Mesodermal cell (in vitro differentiated cells): ENCODE data around the gene ZNF692.
"Not testable (repeated sequence)": the region's sequence is repeated elsewhere in the genome, so short reads cannot be mapped to it uniquely, and the experiment has no call there.

ENCODE experiments used
- H3K27ac ChIP-seq: 2 replicates; pipeline ENCODE4 v1.7.0; 2013; ENCODE audit warnings: mild to moderate bottlenecking, low read depth, low read length, moderate library complexity; ENCODE audit not compliant: severe bottlenecking
- H3K36me3 ChIP-seq: 2 replicates; pipeline ENCODE4 v1.7.1; 2013; ENCODE audit warnings: mild to moderate bottlenecking, low read length, moderate library complexity; ENCODE audit not compliant: control insufficient read depth, insufficient read depth
- H3K4me1 ChIP-seq: one replicate; pipeline ENCODE4 v1.7.1; 2013; ENCODE audit warnings: mild to moderate bottlenecking, low read length; ENCODE audit not compliant: insufficient read depth, control insufficient read depth, poor library complexity, severe bottlenecking
- H3K4me3 ChIP-seq: 2 replicates; pipeline ENCODE4 v1.7.0; 2013; ENCODE audit warnings: low read length, control low read depth, mild to moderate bottlenecking; ENCODE audit not compliant: insufficient read depth, poor library complexity, severe bottlenecking; ENCODE audit errors: extremely low read depth
- H3K9me3 ChIP-seq: 2 replicates; pipeline ENCODE4 v1.7.1; 2013; ENCODE audit warnings: mild to moderate bottlenecking, low read length, moderate library complexity; ENCODE audit not compliant: control insufficient read depth
- WGBS, 2 experiments: methylation state at CpG; one replicate each; pipeline ENCODE4 v1.1.5; 2013; ENCODE audit warnings: missing lambda C conversion rate in 2 of 2; ENCODE audit not compliant: insufficient coverage in 2 of 2; 5-methylcytosine and 5-hydroxymethylcytosine counted together

The ZNF692 gene

GRCh38 chr1:248894837-248895236 is 36.0 kb upstream of the ZNF692 start:
- no peak overlapping the region for H3K4me3 ChIP-seq
- no peaks in the 10 kb centered on the region for H3K4me1 ChIP-seq
- H3K27ac ChIP-seq, result no peak overlapping the region
- H3K9me3 ChIP-seq, result no peaks in the 10 kb centered on the region
- no peaks in the 10 kb centered on the region for H3K36me3 ChIP-seq

GRCh38 chr1:248892590-248892989 is 33.7 kb upstream of the ZNF692 start:
- 83 to 100% methylated on average over 1 of the region's 1 CpG for WGBS, 2 experiments
- Histone ChIP-seq H3K4me3 (no peak overlapping the region), H3K4me1 (no peaks in the 10 kb centered on the region), H3K9me3 (no peaks in the 10 kb centered on the region), H3K27ac (no peak overlapping the region), H3K36me3 (no peaks in the 10 kb centered on the region)

DNA sequence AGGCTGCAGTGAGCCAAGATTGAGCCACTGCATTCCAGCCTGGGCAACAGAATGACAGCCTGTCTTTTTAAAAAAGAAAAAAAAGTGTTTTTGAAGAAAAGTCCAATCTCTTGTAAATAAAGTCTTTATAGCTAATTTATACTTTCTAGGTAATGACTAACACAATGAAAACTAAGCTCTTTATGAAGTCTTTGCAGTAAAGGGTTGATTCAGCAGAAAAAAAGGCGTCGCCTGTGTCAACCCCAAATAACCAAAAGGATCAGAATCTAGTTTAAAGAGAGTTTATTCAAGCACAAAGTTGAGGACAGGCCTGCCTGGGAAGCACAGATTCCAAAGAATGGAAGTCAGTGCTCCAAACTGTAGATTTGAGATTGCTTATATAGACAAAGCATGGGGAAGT is 32.9 kb upstream of the ZNF692 start:
- H3K4me1 ChIP-seq, result no peaks in the 10 kb centered on the region
- H3K36me3 ChIP-seq, result no peaks in the 10 kb centered on the region
- no peaks in the 10 kb centered on the region for H3K9me3 ChIP-seq
- H3K27ac ChIP-seq, result no peak overlapping the region
- no CpG with 5 or more reads among the region's 2 CpGs for WGBS, 2 experiments
- H3K4me3 ChIP-seq, result no peak overlapping the region

DNA sequence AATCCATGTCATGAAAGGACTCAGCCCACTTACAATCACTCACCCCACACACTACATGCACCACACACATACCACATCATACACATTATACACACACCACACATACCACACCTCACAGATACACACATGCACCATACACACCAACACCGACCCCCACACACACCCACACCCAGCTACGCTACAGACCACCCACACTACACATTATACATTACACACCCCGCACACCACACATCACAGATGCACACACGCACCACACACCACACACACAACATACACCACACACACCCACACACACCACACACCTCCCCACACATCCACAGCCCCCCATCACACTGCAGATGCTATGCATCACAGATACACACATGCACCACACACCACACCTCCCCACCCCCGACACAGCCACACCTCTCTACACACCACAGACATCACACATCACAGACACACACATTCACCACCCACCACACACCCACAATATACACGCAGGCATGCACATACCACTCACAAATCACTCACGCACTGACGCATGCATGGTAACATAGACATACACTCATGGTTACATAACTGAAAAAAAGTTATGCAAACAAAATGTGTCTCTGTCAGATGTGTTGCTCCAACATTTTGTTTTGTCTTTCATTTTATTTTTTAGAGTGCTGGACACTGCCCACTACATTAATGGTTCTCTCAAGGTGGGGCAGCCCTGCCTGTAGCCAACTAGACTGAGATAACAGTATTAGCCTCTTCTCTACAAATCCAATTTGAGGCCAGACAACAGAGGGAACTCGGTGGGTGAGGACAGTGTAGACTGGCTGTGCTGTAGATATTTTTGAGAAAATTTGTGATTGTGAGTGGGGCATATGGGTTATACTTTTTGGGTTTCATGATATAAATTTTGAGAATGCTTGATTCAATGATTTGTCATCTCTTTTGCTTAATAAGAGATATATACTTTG is 31.9 kb upstream of the ZNF692 start:
- H3K4me3 ChIP-seq, result no peak overlapping the region
- no peaks in the 10 kb centered on the region for H3K9me3 ChIP-seq
- H3K4me1 ChIP-seq, result no peaks in the 10 kb centered on the region
- H3K36me3 ChIP-seq, result no peaks in the 10 kb centered on the region
- no peak overlapping the region for H3K27ac ChIP-seq
- 79 to 91% methylated on average over 4 to 7 of the region's 9 CpGs for WGBS, 2 experiments

DNA sequence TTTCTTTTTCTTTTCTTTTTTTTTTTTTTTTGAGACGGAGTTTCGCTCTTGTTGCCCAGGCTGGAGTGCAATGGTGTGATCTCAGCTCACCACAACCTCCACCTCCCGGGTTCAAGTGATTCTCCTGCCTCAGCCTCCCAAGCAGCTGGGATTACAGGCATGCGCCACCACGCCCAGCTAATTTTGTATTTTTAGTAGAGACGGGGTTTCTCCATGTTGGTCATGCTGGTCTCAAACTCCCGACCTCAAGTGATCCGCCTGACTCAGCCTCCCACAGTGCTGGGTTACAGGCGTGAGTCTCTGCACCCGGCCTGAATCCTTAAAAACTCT is 31.0 kb upstream of the ZNF692 start:
- WGBS, 2 experiments, result 83 to 87% methylated on average over 4 to 6 of the region's 10 CpGs
- H3K36me3 ChIP-seq, H3K27ac ChIP-seq, H3K9me3 ChIP-seq, H3K4me3 ChIP-seq, H3K4me1 ChIP-seq: not testable (repeated sequence)

GRCh38 chr1:248886237-248886895 is 27.5 kb upstream of the ZNF692 start:
- no peaks in the 10 kb centered on the region for H3K4me1 ChIP-seq
- H3K36me3 ChIP-seq, result no peaks in the 10 kb centered on the region
- WGBS, 2 experiments, result 60% methylated on average over 1 of the region's 1 CpG; no CpG with 5 or more reads in 1 of the 2 experiments
- H3K4me3 ChIP-seq, result no peak overlapping the region
- H3K9me3 ChIP-seq, result no peaks in the 10 kb centered on the region
- H3K27ac ChIP-seq, result no peak overlapping the region

- WGBS, 2 experiments, result no CpG with 5 or more reads among the region's 1 CpG
Observed at GRCh38 chr1:248885646-248886045, 26.8 kb upstream of the ZNF692 start.

DNA sequence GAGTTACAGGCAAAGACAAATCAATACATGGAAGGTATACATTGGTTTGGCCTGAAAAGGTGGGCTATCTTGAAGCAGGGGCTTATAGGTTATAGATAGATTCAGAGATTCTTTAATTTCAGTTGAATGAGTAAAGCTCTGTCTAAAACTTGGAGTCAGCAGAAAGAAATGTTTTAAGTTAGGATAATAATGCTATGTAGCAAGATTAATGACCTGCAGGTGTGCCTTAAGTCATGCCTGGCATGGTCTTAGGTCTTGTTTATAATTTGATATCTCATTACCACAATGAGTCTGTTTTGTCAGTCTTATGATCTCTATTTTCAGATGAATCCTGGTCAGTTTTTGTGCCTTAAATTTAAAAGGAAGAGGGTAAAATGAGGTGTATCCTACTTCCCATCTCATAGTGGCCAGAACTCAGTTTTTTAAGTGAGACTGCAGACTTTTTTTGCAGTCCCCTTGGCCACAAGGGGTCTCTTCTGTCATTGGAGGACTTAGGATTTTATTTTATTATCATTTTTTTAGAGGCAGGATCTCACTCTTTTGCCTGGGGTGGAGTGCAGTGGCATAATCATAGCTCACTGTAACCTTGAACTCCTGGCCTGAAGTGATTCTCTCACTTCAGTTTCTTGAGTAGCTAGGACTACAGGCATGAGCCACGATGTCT is 25.9 kb upstream of the ZNF692 start:
- Histone ChIP-seq H3K4me1 (no peaks in the 10 kb centered on the region), H3K4me3 (no peak overlapping the region), H3K27ac (no peak overlapping the region), H3K9me3 (no peaks in the 10 kb centered on the region), H3K36me3 (no peaks in the 10 kb centered on the region)
- WGBS, 2 experiments, result no CpG with 5 or more reads among the region's 1 CpG

More at GRCh38 chr1:248885646-248886045, 26.8 kb upstream of the ZNF692 start:
- no peaks in the 10 kb centered on the region for H3K36me3 ChIP-seq
- H3K9me3 ChIP-seq, result no peaks in the 10 kb centered on the region
- H3K4me1 ChIP-seq, result no peaks in the 10 kb centered on the region
- H3K4me3 ChIP-seq, result no peak overlapping the region
- H3K27ac ChIP-seq, result no peak overlapping the region

GRCh38 chr1:248882427-248882826 is 23.5 kb upstream of the ZNF692 start:
- not testable (repeated sequence) for H3K4me1 ChIP-seq, H3K9me3 ChIP-seq, H3K27ac ChIP-seq, H3K4me3 ChIP-seq, H3K36me3 ChIP-seq
- WGBS, 2 experiments, result 93% methylated on average over 3 of the region's 7 CpGs; no CpG with 5 or more reads in 1 of the 2 experiments

GRCh38 chr1:248881261-248881660 is 22.4 kb upstream of the ZNF692 start:
- Histone ChIP-seq H3K4me3 (no peak overlapping the region), H3K9me3 (no peaks in the 10 kb centered on the region), H3K36me3 (no peaks in the 10 kb centered on the region), H3K27ac (no peak overlapping the region), H3K4me1 (no peaks in the 10 kb centered on the region)
- 100% methylated on average over 1 of the region's 1 CpG; no CpG with 5 or more reads in 1 of the 2 experiments for WGBS, 2 experiments
